Liver (tissue), 3 donors: Measurements from ENCODE around the gene TMEM259.
A peak's percentile ranks its signal among the peaks of the same experiment; 100 is the strongest.

Experiments
- EGR1 ChIP-seq, 2 donors: IDR thresholded peaks; 2 replicates each; pipeline ENCODE4 v1.6.1; 2016 to 2018; ENCODE audit warnings: antibody characterized with exemption in 2 of 2, low read depth in 2 of 2
- FOXA1 ChIP-seq: IDR thresholded peaks from 2 replicates; pipeline ENCODE4 v1.6.1; 2016; ENCODE audit warnings: antibody characterized with exemption
- RXRA ChIP-seq, 2 donors: IDR thresholded peaks; 2 replicates each; pipeline ENCODE4 v1.6.1; 2017 to 2018; ENCODE audit warnings: antibody characterized with exemption in 2 of 2, mild to moderate bottlenecking in 1 of 2
- SP1 ChIP-seq: IDR thresholded peaks from 2 replicates; pipeline ENCODE4 v1.6.1; 2018; ENCODE audit warnings: antibody characterized with exemption, mild to moderate bottlenecking
- YY1 ChIP-seq: IDR thresholded peaks from 2 replicates; pipeline ENCODE4 v1.6.1; 2016; ENCODE audit warnings: antibody characterized with exemption, mild to moderate bottlenecking
- TF ChIP-seq, protein P1 (sequence below): fragments of 150-350 bp; IDR thresholded peaks from 2 replicates; pipeline ENCODE4 v1.5.1; 2017; ENCODE audit warnings: improper control_type of control experiment, low read depth, low read length; ENCODE audit not compliant: missing input control
- TF ChIP-seq, protein P2 (sequence below): IDR thresholded peaks from 2 replicates; pipeline ENCODE4 v1.6.1; 2016; ENCODE audit warnings: antibody characterized with exemption
- donor health status: healthy.
- donor health status: healthy.

DNA sequence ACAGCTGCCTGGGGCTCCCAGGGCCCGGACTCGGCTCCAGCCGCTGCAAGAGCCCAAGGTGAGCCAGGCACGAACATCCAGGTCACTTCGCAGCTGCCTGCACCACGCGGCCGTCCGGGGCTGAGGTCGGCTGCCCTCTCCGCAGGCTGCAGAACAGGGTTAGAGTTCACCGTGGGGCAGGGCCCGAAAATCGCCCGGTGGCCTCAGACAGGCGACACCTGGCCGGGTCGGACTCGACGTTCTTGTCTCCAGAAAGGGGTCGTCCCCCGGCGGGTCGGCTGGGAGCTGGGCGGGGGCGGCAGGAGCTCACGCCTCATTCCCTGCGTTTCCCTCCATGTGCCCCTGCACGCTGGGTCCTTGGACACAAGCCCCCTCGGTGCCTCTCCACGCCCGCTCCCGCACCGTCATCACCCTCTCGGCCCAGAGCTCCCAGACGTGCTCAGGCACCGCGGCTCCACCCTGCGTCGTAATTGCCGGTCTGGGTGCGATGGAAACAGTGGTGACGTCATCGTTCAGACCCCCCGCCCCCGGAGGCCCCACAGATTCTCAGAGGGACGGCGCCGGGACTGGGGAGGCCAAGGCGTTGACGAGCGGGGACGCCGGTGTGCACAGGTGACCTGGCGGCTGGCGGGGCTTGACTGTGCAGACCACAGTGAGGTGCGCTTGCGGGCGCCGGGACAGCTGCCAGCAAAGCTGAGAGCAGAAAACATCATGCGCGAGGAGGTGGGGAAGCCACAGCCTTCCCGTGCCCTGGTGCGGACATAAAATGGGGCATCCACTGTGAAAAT, 24.7 kb downstream of the TMEM259 start:
- TF ChIP-seq, protein P1, sequence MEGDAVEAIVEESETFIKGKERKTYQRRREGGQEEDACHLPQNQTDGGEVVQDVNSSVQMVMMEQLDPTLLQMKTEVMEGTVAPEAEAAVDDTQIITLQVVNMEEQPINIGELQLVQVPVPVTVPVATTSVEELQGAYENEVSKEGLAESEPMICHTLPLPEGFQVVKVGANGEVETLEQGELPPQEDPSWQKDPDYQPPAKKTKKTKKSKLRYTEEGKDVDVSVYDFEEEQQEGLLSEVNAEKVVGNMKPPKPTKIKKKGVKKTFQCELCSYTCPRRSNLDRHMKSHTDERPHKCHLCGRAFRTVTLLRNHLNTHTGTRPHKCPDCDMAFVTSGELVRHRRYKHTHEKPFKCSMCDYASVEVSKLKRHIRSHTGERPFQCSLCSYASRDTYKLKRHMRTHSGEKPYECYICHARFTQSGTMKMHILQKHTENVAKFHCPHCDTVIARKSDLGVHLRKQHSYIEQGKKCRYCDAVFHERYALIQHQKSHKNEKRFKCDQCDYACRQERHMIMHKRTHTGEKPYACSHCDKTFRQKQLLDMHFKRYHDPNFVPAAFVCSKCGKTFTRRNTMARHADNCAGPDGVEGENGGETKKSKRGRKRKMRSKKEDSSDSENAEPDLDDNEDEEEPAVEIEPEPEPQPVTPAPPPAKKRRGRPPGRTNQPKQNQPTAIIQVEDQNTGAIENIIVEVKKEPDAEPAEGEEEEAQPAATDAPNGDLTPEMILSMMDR: no peak
- TF ChIP-seq, protein P2, sequence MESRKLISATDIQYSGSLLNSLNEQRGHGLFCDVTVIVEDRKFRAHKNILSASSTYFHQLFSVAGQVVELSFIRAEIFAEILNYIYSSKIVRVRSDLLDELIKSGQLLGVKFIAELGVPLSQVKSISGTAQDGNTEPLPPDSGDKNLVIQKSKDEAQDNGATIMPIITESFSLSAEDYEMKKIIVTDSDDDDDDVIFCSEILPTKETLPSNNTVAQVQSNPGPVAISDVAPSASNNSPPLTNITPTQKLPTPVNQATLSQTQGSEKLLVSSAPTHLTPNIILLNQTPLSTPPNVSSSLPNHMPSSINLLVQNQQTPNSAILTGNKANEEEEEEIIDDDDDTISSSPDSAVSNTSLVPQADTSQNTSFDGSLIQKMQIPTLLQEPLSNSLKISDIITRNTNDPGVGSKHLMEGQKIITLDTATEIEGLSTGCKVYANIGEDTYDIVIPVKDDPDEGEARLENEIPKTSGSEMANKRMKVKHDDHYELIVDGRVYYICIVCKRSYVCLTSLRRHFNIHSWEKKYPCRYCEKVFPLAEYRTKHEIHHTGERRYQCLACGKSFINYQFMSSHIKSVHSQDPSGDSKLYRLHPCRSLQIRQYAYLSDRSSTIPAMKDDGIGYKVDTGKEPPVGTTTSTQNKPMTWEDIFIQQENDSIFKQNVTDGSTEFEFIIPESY: no peak
- TF ChIP-seq EGR1 (IDR thresholded peaks at IDR 0.05; ENCODE audit: low read depth in 2 of 2): no peak
- peak in 1 of 2 donors; percentile 27 for TF ChIP-seq RXRA (IDR thresholded peaks at IDR 0.05)
- TF ChIP-seq FOXA1: no peak
- TF ChIP-seq SP1: no peak
- no peak for TF ChIP-seq YY1
